Measurements from ENCODE around the gene ZNF438.

DNA sequence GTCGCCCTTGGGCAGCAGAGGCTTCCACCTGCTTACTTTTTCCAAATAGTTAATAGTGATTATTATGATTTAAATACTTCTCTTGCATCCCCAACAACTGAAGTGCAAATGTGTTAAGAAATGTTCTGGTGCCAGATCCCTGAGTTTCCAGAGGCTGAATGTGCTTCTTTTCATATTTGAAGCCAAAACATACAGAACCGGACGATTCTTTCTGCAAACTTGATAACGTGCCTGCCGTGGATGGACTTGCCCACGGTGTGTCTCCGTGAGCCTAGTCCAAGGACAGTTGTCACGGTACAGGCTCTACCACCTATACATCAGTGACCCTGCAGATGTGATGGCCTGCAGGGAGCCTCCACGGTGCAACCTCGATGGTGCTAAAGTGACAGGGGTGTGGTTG lies 203.5 kb downstream of the ZNF438 start:
- TF ChIP-seq CTCF (conservative IDR thresholded peaks at IDR 0.05) (no peak), ZFX (IDR thresholded peaks at IDR 0.05) (no peak)
